BLaER1 treated with 17β-estradiol and CSF1 and Interleukin-3, amounts not matched to agents 10 nM and 100 nM (cell line): ENCODE results near the gene SEC14L5.
"Not testable (repeated sequence)": the region's sequence is repeated elsewhere in the genome, so short reads cannot be mapped to it uniquely, and the experiment has no call there.

Experiments
- H3K27ac ChIP-seq, 11 experiments: shearing (Covaris generic); formaldehyde crosslinking; 2 replicates each; pipeline ENCODE4 v1.8.1; 2022
- H3K27me3 ChIP-seq, 11 experiments: shearing (Covaris generic); formaldehyde crosslinking; 2 replicates each; pipeline ENCODE4 v1.8.1; 2022
- H3K36me3 ChIP-seq, 11 experiments: shearing (Covaris generic); formaldehyde crosslinking; 2 replicates each; pipeline ENCODE4 v1.8.1; 2022
- H3K4me1 ChIP-seq, 10 experiments: shearing (Covaris generic); formaldehyde crosslinking; 2 replicates each; pipeline ENCODE4 v1.8.1; 2022
- H3K4me2 ChIP-seq, 11 experiments: shearing (Covaris generic); formaldehyde crosslinking; 2 replicates each; pipeline ENCODE4 v1.8.1; 2022
- H3K4me3 ChIP-seq, 10 experiments: shearing (Covaris generic); formaldehyde crosslinking; 2 replicates each; pipeline ENCODE4 v1.8.1; 2022
- H3K9ac ChIP-seq, 11 experiments: shearing (Covaris generic); formaldehyde crosslinking; 2 replicates each; pipeline ENCODE4 v1.8.1; 2022
- H3K9me3 ChIP-seq, 11 experiments: shearing (Covaris generic); formaldehyde crosslinking; replicated peaks in 1 of 11; 2 replicates each; pipeline ENCODE4 v1.8.1; 2022
- H4K20me1 ChIP-seq, 11 experiments: shearing (Covaris generic); formaldehyde crosslinking; 2 replicates each; pipeline ENCODE4 v1.8.1; 2022
- Cebpa-rat ChIP-seq, 11 experiments: shearing (Covaris generic); IDR thresholded peaks; 2 replicates each; pipeline ENCODE4 v1.8.1; 2022

The SEC14L5 gene

DNA sequence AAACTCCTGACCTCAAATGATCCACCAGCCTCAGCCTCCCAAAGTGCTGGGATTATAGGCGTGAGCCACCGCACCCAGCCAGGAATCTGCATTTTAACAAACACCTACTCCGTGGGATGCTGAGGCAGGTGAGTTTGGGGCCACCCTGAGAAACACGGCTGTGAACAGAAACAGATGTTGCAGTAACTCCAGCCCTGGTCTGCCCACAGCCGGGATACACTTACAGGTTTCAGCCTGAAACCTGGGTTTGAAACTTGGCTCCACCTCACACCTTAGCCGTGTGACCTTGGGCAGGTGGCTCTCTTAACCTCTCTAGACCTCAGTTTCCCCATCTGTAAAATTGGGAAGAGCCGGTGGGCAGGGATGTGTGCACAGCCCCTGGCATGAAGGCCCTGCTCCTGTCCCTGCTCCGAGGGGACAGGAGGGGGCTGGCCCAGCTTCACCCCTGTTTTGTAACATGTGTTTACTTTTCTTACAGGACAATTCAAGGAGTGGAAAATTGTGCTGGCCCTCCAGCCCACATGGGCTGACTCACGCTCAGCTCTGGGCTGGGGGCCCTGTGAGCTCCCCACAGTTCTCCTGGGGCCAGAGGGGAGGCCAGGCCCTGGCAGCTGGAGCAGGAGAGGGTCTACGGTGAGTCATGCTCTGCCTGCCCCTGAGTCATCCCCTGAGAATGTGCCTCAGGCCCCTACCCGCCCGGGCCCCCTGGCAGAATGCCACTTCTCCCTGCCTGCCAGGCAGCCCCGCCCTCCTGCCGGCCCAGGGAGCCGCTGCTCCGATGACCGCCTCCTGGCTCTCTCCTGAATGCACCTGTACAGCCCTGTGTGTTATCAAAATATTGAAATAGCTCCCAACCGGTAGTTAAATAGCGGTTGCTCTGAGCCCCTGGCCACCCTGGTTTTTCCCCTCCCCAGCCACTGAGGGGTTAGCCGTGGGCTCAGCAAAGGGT is 13.5 kb upstream of the SEC14L5 start:
- H3K36me3 ChIP-seq: no peaks in the 10 kb centered on the region
- H4K20me1 ChIP-seq: peaks cover 0 to 19% (median 0%) of the 10 kb centered on the region in 11 experiments; a peak in 2 of 22 replicates
- H3K9me3 ChIP-seq: no peaks in the 10 kb centered on the region
- peak overlapping the region in 9 of 11 experiments; percentile 10 to 60 (median 43); a peak in 9 of 22 replicates for H3K9ac ChIP-seq
- peaks cover 0 to 8% (median 0%) of the 10 kb centered on the region in 11 experiments; a peak in 3 of 22 replicates for H3K27me3 ChIP-seq
- H3K27ac ChIP-seq: peak overlapping the region in 5 of 11 experiments; percentile 19 to 59 (median 37); a peak in 6 of 22 replicates
- no peak for TF ChIP-seq Cebpa-rat (IDR thresholded peaks at IDR 0.05)
- no peak overlapping the region for H3K4me3 ChIP-seq
- H3K4me2 ChIP-seq: peak overlapping the region; percentile 58 to 81 (median 69)
- H3K4me1 ChIP-seq: peaks cover 14 to 34% (median 29%) of the 10 kb centered on the region in 10 experiments

DNA sequence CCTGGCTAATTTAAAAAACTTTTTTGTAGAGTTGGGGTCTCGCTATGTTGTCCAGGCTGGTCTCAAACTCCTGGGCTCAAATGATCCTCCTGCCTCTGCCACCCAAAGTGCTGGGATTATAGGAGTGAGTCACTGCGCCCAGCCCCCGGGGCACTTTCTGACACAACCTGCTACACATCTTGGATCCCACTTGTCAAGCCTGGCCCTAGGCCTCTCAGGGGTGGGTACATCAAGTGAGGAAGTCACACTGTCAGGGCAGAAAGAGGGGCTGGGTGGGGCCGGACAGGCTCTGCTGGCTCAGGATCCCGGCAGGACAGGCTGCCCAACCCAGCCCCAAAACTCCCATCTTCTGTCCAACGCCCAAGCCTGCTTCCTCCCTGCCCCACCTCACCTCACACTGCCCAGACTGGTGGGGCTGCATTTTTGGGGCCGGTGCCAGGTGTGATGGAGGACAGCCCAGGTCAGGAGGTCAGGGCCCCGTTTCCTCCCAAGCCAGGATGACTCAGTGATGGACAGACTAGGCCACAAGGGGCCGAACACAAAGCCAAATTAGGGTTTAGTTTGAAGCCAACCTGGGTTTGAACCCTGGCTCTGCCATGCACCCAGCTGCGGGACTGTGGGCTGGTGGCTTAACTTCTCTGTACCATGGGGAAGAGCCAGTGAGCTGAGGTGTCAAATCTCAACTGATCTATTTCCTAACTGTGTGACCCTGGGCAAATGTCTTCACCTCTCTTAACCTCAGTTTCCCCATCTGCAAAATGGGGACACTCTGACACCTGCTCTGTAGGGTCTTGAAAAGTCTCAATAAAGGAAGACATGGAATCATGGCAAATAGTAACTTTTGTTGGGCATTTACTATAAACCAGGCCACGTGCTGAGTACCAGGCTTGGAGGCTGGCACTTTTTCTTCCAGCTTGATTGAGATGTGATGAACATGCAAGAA is 12.3 kb upstream of the SEC14L5 start:
- Histone ChIP-seq H3K4me1 (peaks cover 14 to 34% (median 29%) of the 10 kb centered on the region in 10 experiments), H3K27ac (0 out of 22 replicates have a peak overlapping the region, but pooled peaks of 1 of the 11 experiments have one; percentile 16)

DNA sequence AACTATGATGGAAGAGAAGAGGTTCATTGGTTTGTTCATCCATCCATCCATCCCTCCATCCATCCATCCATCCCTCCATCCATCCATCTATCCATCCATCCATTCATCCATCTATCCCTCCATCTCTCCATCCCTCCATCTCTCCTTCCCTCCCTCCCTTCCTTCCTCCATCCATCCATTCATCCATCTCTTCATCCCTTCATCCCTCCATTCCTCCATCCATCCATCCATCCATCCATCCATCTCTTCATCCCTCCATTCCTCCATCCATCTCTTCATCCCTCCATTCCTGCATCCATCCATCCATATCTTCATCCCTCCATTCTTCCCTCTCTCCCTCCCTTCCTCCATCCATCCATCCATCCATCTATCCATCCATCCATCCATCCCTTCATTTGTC is 11.2 kb upstream of the SEC14L5 start:
- Histone ChIP-seq H3K9ac (no peak overlapping the region), H3K4me3 (no peak overlapping the region), H3K9me3 (no peaks in the 10 kb centered on the region), H3K36me3 (no peaks in the 10 kb centered on the region), H3K4me1 (peaks cover 14 to 34% (median 29%) of the 10 kb centered on the region in 10 experiments), H3K27ac (no peak overlapping the region), H3K4me2 (no peak overlapping the region), H3K27me3 (no peaks in the 10 kb centered on the region), H4K20me1 (peaks cover 0 to 10% (median 0%) of the 10 kb centered on the region in 11 experiments; a peak in 1 of 22 replicates)
- no peak for TF ChIP-seq Cebpa-rat (IDR thresholded peaks at IDR 0.05)

More for the DNA sequence above, 12.3 kb upstream of the SEC14L5 start:
- Histone ChIP-seq H3K4me2 (peak overlapping the region in 6 of 11 experiments; percentile 7 to 81 (median 69); a peak in 8 of 22 replicates), H4K20me1 (peaks cover 0 to 19% (median 0%) of the 10 kb centered on the region in 11 experiments; a peak in 2 of 22 replicates), H3K9ac (no peak overlapping the region), H3K27me3 (0 out of 22 replicates have a peak, but pooled peaks cover 0 to 2% (median 0%) of the 10 kb centered on the region in 11 experiments), H3K36me3 (no peaks in the 10 kb centered on the region), H3K9me3 (no peaks in the 10 kb centered on the region), H3K4me3 (no peak overlapping the region)
- TF ChIP-seq Cebpa-rat (IDR thresholded peaks at IDR 0.05): no peak

DNA sequence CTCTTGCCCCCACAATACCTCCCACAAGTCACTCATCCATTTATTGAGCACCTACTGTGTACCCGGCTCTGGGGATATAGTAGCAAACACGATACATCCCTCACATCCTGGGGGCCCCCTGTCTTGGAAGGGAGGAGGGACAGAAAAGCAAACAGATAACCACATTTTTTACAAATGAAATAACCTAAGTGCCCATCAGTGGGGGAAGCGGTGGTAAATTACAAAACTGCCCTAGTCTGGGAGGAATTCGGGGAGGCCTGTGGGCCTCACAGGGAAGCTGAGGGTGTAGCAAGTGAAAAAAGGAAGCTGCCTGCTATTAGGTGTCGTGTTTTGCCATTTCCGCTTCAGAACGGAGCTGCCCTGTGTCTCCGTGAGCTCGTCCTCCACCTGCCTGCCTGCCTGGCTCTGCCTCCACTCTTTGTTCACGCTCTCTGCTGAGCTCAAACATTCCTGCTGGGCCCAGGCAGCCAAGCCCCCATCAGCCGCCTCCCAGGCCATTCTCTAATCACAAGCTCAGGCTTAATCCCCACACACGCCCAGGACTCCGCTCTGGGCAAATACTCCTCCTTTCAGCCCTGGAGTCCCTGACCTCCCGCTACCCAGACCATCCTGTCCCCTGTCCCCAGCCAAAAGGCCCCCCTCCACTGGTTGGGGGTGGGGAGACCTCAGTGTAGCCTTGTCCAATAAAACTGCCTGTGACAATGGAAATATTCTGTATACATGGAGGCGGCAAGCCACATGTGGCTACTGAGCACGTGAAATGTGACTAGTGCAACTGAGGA is 10.2 kb upstream of the SEC14L5 start:
- Histone ChIP-seq H3K4me1 (peaks cover 14 to 33% (median 29%) of the 10 kb centered on the region in 10 experiments), H3K4me3 (no peak overlapping the region), H3K27me3 (no peaks in the 10 kb centered on the region), H3K4me2 (no peak overlapping the region), H3K9ac (no peak overlapping the region), H3K9me3 (no peaks in the 10 kb centered on the region), H3K36me3 (no peaks in the 10 kb centered on the region), H4K20me1 (peaks cover 0 to 8% (median 0%) of the 10 kb centered on the region in 11 experiments; a peak in 1 of 22 replicates), H3K27ac (no peak overlapping the region)
- no peak for TF ChIP-seq Cebpa-rat (IDR thresholded peaks at IDR 0.05)

DNA sequence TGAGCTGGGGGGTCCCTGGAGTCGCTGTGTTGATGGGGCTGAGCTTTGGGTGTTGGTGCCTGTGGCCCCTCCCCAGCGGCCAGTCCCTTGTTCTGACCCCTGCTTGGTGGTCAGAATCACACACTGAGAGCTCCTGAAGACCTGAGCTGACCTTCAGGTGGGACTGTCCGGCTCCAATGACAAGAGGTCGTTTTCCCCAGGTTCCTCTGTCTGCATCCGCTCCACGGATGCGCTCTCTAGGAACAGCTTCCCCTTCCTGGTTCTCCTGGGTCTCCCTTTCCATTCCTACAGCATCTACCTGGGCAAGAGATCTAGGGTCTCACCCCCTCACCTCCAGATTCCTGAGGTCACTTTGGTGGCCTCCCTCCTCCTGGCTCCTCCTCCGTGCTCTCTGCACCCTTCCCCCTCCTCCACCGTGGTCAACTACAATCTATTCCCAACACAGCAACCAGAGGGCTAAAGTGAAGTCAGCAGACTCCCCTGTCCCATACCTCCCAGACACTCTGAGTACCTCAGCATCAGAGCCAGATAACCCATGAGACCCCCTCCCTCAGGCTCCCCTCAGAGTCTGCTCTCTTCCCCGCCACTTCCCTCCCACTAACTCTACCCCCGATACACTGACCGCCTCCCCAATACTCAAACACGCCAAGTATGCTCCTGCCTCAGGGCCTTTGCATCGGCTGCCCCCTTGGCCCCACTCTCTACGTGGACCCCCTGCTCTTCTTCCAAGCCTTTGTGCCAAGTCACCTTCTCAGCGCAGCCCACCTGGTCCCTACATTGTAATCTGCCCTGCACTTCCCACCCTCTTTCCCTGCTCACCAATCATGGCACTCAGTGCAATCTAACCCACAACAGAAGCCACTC is 9.0 kb upstream of the SEC14L5 start:
- TF ChIP-seq Cebpa-rat (IDR thresholded peaks at IDR 0.05): no peak
- H3K9me3 ChIP-seq: no peaks in the 10 kb centered on the region
- H3K27me3 ChIP-seq: no peaks in the 10 kb centered on the region
- no peaks in the 10 kb centered on the region for H3K36me3 ChIP-seq
- H3K9ac ChIP-seq: no peak overlapping the region
- no peak overlapping the region for H3K4me3 ChIP-seq
- no peak overlapping the region for H3K27ac ChIP-seq
- peaks cover 14 to 24% (median 18%) of the 10 kb centered on the region in 10 experiments for H3K4me1 ChIP-seq
- H4K20me1 ChIP-seq: 0 out of 22 replicates have a peak, but pooled peaks cover 0 to 5% (median 0%) of the 10 kb centered on the region in 11 experiments
- H3K4me2 ChIP-seq: no peak overlapping the region

DNA sequence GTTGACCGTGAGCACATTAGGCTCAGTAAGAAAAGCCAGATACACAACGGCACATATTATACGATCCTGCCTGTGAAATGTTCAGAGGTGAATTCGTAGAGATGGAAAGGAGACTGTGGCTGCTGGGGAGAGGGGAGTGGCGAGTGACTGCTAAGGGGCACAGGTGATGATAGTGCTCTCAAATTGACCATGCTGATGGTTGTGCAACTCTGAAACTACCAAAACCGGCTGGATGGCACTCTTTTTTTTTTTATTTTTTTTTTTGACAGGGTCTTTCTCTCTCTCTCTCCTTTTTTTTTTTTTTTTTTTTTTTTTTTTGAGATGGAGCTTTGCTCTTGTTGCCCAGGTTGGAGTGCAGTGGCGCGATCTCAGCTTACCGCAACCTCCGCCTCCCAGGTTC is 8.1 kb upstream of the SEC14L5 start:
- Histone ChIP-seq H3K27ac (no peak overlapping the region), H3K4me2 (no peak overlapping the region), H3K9me3 (no peaks in the 10 kb centered on the region), H3K36me3 (no peaks in the 10 kb centered on the region), H4K20me1 (0 out of 22 replicates have a peak, but pooled peaks cover 0 to 5% (median 0%) of the 10 kb centered on the region in 11 experiments), H3K4me1 (peaks cover 6 to 16% (median 9%) of the 10 kb centered on the region in 10 experiments), H3K27me3 (no peaks in the 10 kb centered on the region), H3K9ac (no peak overlapping the region), H3K4me3 (no peak overlapping the region)
- TF ChIP-seq Cebpa-rat (IDR thresholded peaks at IDR 0.05): no peak

DNA sequence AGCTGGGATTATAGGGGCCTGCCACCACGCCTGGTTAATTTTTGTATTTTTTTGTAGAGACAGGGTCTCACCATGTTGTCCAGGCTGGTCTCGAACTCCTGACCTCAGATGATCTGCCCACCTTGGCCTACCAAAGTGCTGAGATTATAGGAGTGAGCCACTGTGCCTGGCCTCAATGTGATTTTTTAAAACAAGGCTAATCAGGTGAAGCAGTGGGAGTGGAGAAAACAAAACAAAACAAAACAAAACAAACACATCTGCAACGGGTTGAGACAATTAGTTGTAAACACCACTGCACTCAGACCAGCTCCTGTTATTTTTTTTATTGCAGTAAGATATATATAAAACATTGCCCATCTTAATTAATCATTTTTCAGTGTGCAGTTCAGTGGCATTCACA is 6.5 kb upstream of the SEC14L5 start:
- H3K4me3 ChIP-seq, H3K9ac ChIP-seq, H3K27ac ChIP-seq: not testable (repeated sequence)

More for the DNA sequence above, 6.5 kb upstream of the SEC14L5 start:
- H3K9me3 ChIP-seq, H3K4me1 ChIP-seq, H3K4me2 ChIP-seq, H3K36me3 ChIP-seq, H3K27me3 ChIP-seq: not testable (repeated sequence)
- H4K20me1 ChIP-seq: peaks cover 0 to 12% (median 2%) of the 10 kb centered on the region in 11 experiments; a peak in 5 of 22 replicates
